Measurements from ENCODE around the gene C4orf51.
"Not testable (repeated sequence)": the region's sequence is repeated elsewhere in the genome, so short reads cannot be mapped to it uniquely, and the experiment has no call there.

C4orf51 gene

GRCh38 chr4:145691416-145691815 lies 11.5 kb downstream of the C4orf51 start:
- not testable (repeated sequence) for H3K4me2 ChIP-seq (ENCODE audit: low read length); H3K79me1 ChIP-seq (ENCODE audit: low read length); H4K8ac ChIP-seq (ENCODE audit: low read depth, low read length); H3K4me3 ChIP-seq (ENCODE audit: low read length); H3K9ac ChIP-seq (ENCODE audit: low read length); H3K36me3 ChIP-seq (ENCODE audit: control insufficient read depth, insufficient read depth, low read length); H4K5ac ChIP-seq (ENCODE audit: low read length); H3K27ac ChIP-seq (ENCODE audit: low read depth, low read length); H2BK120ac ChIP-seq (ENCODE audit: low read depth, low read length); H2BK15ac ChIP-seq (replicated peaks; ENCODE audit: low read depth); H3K79me2 ChIP-seq (ENCODE audit: control insufficient read depth, insufficient read depth, low read length); H3K27me3 ChIP-seq (ENCODE audit: insufficient read depth, low read length, poor library complexity); H2AK5ac ChIP-seq (ENCODE audit: low read length); H3K18ac ChIP-seq (ENCODE audit: low read length); H3K23ac ChIP-seq (ENCODE audit: low read length); H3K4me1 ChIP-seq (ENCODE audit: control insufficient read depth, low read depth, low read length); H3K4ac ChIP-seq (ENCODE audit: low read depth, low read length); H2BK5ac ChIP-seq (ENCODE audit: low read length); DNase-seq; H3K56ac ChIP-seq (ENCODE audit: low read length)
- WGBS (ENCODE audit: extremely low coverage, insufficient coverage, low lambda C conversion rate) = no CpG with 5 or more reads among the region's 2 CpGs

DNA sequence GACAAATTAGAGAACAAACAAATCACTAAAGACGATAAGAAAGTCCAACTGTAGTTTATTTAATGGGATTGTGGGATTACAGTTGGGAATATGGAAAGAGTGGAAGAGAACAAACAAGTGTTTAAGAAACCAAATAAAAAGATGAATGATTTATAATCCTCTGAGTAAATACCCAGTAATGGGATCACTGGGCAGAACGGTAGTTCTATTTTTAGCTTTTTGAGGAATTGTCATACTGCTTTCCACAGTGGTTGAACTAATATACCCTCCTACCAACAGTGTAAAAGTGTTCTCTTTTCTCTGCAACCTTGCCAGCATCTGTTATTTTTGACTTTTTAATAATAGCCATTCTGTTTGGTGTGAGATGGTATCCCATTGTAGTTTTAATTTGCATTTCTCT lies 15.0 kb downstream of the C4orf51 start:
- Histone ChIP-seq H3K4me2 (ENCODE audit: low read length) (no peak overlapping the region), H3K9ac (ENCODE audit: low read length) (no peak overlapping the region), H2BK15ac (replicated peaks; ENCODE audit: low read depth) (no peak overlapping the region), H3K27ac (ENCODE audit: low read depth, low read length) (no peak overlapping the region), H4K8ac (ENCODE audit: low read depth, low read length) (no peak overlapping the region), H3K27me3 (ENCODE audit: insufficient read depth, low read length, poor library complexity) (no peaks in the 10 kb centered on the region), H3K4me1 (ENCODE audit: control insufficient read depth, low read depth, low read length) (no peaks in the 10 kb centered on the region), H4K5ac (ENCODE audit: low read length) (no peak overlapping the region), H3K23ac (ENCODE audit: low read length) (no peak overlapping the region), H3K56ac (ENCODE audit: low read length) (no peak overlapping the region), H3K36me3 (ENCODE audit: control insufficient read depth, insufficient read depth, low read length) (no peaks in the 10 kb centered on the region), H3K4me3 (ENCODE audit: low read length) (no peak overlapping the region), H3K18ac (ENCODE audit: low read length) (no peak overlapping the region), H2BK5ac (ENCODE audit: low read length) (no peak overlapping the region), H3K4ac (ENCODE audit: low read depth, low read length) (no peak overlapping the region), H2AK5ac (ENCODE audit: low read length) (no peak overlapping the region), H3K79me2 (ENCODE audit: control insufficient read depth, insufficient read depth, low read length) (no peaks in the 10 kb centered on the region), H3K79me1 (ENCODE audit: low read length) (no peaks in the 10 kb centered on the region), H2BK120ac (ENCODE audit: low read depth, low read length) (no peak overlapping the region)
- WGBS (ENCODE audit: extremely low coverage, insufficient coverage, low lambda C conversion rate) = no CpG with 5 or more reads among the region's 2 CpGs
- no peak for DNase-seq

- no peak for DNase-seq
- Histone ChIP-seq H3K27me3 (ENCODE audit: insufficient read depth, low read length, poor library complexity) (no peaks in the 10 kb centered on the region), H3K79me2 (ENCODE audit: control insufficient read depth, insufficient read depth, low read length) (no peaks in the 10 kb centered on the region), H2BK5ac (ENCODE audit: low read length) (no peak overlapping the region), H3K4me3 (ENCODE audit: low read length) (no peak overlapping the region), H3K36me3 (ENCODE audit: control insufficient read depth, insufficient read depth, low read length) (no peaks in the 10 kb centered on the region), H3K23ac (ENCODE audit: low read length) (no peak overlapping the region), H3K9ac (ENCODE audit: low read length) (no peak overlapping the region), H3K18ac (ENCODE audit: low read length) (no peak overlapping the region), H2BK120ac (ENCODE audit: low read depth, low read length) (no peak overlapping the region), H4K5ac (ENCODE audit: low read length) (no peak overlapping the region), H4K8ac (ENCODE audit: low read depth, low read length) (no peak overlapping the region), H3K4me2 (ENCODE audit: low read length) (no peak overlapping the region), H3K56ac (ENCODE audit: low read length) (no peak overlapping the region), H3K4me1 (ENCODE audit: control insufficient read depth, low read depth, low read length) (no peaks in the 10 kb centered on the region), H3K79me1 (ENCODE audit: low read length) (no peaks in the 10 kb centered on the region), H2AK5ac (ENCODE audit: low read length) (no peak overlapping the region), H3K27ac (ENCODE audit: low read depth, low read length) (no peak overlapping the region), H3K4ac (ENCODE audit: low read depth, low read length) (no peak overlapping the region), H2BK15ac (replicated peaks; ENCODE audit: low read depth) (no peak overlapping the region)
- no CpG with 5 or more reads among the region's 2 CpGs for WGBS (ENCODE audit: extremely low coverage, insufficient coverage, low lambda C conversion rate)
These were observed 17.4 kb downstream of the C4orf51 start for GRCh38 chr4:145697332-145697731.

GRCh38 chr4:145698507-145698906 lies 18.6 kb downstream of the C4orf51 start:
- WGBS (ENCODE audit: extremely low coverage, insufficient coverage, low lambda C conversion rate) = no CpG with 5 or more reads among the region's 2 CpGs
- no peak for DNase-seq
- no peak overlapping the region for H3K27ac ChIP-seq (ENCODE audit: low read depth, low read length)
- no peaks in the 10 kb centered on the region for H3K4me1 ChIP-seq (ENCODE audit: control insufficient read depth, low read depth, low read length)
- no peak overlapping the region for H3K9ac ChIP-seq (ENCODE audit: low read length)
- H3K36me3 ChIP-seq (ENCODE audit: control insufficient read depth, insufficient read depth, low read length) = no peaks in the 10 kb centered on the region
- H3K79me1 ChIP-seq (ENCODE audit: low read length) = no peaks in the 10 kb centered on the region
- no peak overlapping the region for H3K18ac ChIP-seq (ENCODE audit: low read length)
- no peak overlapping the region for H3K23ac ChIP-seq (ENCODE audit: low read length)
- H3K4ac ChIP-seq (ENCODE audit: low read depth, low read length) = no peak overlapping the region
- H3K79me2 ChIP-seq (ENCODE audit: control insufficient read depth, insufficient read depth, low read length) = no peaks in the 10 kb centered on the region
- H2BK15ac ChIP-seq (replicated peaks; ENCODE audit: low read depth) = no peak overlapping the region
- no peak overlapping the region for H4K8ac ChIP-seq (ENCODE audit: low read depth, low read length)
- H2AK5ac ChIP-seq (ENCODE audit: low read length) = no peak overlapping the region
- no peak overlapping the region for H3K56ac ChIP-seq (ENCODE audit: low read length)
- H2BK120ac ChIP-seq (ENCODE audit: low read depth, low read length) = no peak overlapping the region
- H2BK5ac ChIP-seq (ENCODE audit: low read length) = no peak overlapping the region
- no peak overlapping the region for H4K5ac ChIP-seq (ENCODE audit: low read length)
- no peaks in the 10 kb centered on the region for H3K27me3 ChIP-seq (ENCODE audit: insufficient read depth, low read length, poor library complexity)
- H3K4me2 ChIP-seq (ENCODE audit: low read length) = no peak overlapping the region
- no peak overlapping the region for H3K4me3 ChIP-seq (ENCODE audit: low read length)

GRCh38 chr4:145703850-145704497 lies 24.0 kb downstream of the C4orf51 start:
- Histone ChIP-seq H3K4me2 (ENCODE audit: low read length) (no peak overlapping the region), H3K79me1 (ENCODE audit: low read length) (no peaks in the 10 kb centered on the region), H3K18ac (ENCODE audit: low read length) (peak overlapping the region; percentile 22), H3K23ac (ENCODE audit: low read length) (no peak overlapping the region), H3K27ac (ENCODE audit: low read depth, low read length) (peak overlapping the region; percentile 76), H2BK15ac (replicated peaks; ENCODE audit: low read depth) (no peak overlapping the region), H2BK5ac (ENCODE audit: low read length) (no peak overlapping the region), H2AK5ac (ENCODE audit: low read length) (no peak overlapping the region), H3K79me2 (ENCODE audit: control insufficient read depth, insufficient read depth, low read length) (no peaks in the 10 kb centered on the region), H3K56ac (ENCODE audit: low read length) (peak overlapping the region; percentile 62), H2BK120ac (ENCODE audit: low read depth, low read length) (no peak overlapping the region), H3K36me3 (ENCODE audit: control insufficient read depth, insufficient read depth, low read length) (no peaks in the 10 kb centered on the region), H3K4me3 (ENCODE audit: low read length) (no peak overlapping the region), H4K5ac (ENCODE audit: low read length) (no peak overlapping the region), H3K9ac (ENCODE audit: low read length) (no peak overlapping the region), H3K4me1 (ENCODE audit: control insufficient read depth, low read depth, low read length) (peaks cover 3% of the 10 kb centered on the region), H3K4ac (ENCODE audit: low read depth, low read length) (no peak overlapping the region), H4K8ac (ENCODE audit: low read depth, low read length) (no peak overlapping the region), H3K27me3 (ENCODE audit: insufficient read depth, low read length, poor library complexity) (no peaks in the 10 kb centered on the region)
- WGBS (ENCODE audit: extremely low coverage, insufficient coverage, low lambda C conversion rate) = no CpG with 5 or more reads among the region's 4 CpGs
- DNase-seq = peak; percentile 73

DNA sequence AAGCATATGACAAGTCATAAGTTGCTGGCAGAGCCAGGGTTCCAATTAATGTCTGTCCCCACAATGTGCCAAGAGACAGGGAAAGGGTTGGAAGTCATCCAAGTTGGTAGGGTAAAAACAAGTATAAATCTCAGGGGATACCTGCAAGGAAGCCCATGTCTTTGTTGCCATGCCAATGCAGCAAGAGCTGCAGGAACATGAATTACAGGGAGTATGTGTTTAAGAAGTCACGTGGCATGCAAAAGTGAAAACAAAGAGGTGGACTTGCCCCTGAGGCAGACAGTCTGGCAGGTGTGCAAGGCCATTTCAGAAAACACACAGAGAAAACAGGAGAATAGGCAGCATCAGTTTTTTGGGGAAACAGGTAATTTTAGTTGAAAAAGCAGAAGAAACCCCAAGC lies 29.4 kb downstream of the C4orf51 start:
- Histone ChIP-seq H4K5ac (ENCODE audit: low read length) (no peak overlapping the region), H2BK15ac (replicated peaks; ENCODE audit: low read depth) (no peak overlapping the region), H3K4ac (ENCODE audit: low read depth, low read length) (no peak overlapping the region), H3K4me2 (ENCODE audit: low read length) (no peak overlapping the region), H3K56ac (ENCODE audit: low read length) (no peak overlapping the region), H3K18ac (ENCODE audit: low read length) (no peak overlapping the region), H4K8ac (ENCODE audit: low read depth, low read length) (no peak overlapping the region), H2BK120ac (ENCODE audit: low read depth, low read length) (no peak overlapping the region), H2AK5ac (ENCODE audit: low read length) (no peak overlapping the region), H3K4me3 (ENCODE audit: low read length) (no peak overlapping the region), H3K79me2 (ENCODE audit: control insufficient read depth, insufficient read depth, low read length) (no peaks in the 10 kb centered on the region), H3K36me3 (ENCODE audit: control insufficient read depth, insufficient read depth, low read length) (no peaks in the 10 kb centered on the region), H3K79me1 (ENCODE audit: low read length) (no peaks in the 10 kb centered on the region), H3K4me1 (ENCODE audit: control insufficient read depth, low read depth, low read length) (peaks cover 2% of the 10 kb centered on the region), H3K27ac (ENCODE audit: low read depth, low read length) (no peak overlapping the region), H3K23ac (ENCODE audit: low read length) (no peak overlapping the region), H2BK5ac (ENCODE audit: low read length) (no peak overlapping the region), H3K9ac (ENCODE audit: low read length) (no peak overlapping the region), H3K27me3 (ENCODE audit: insufficient read depth, low read length, poor library complexity) (no peaks in the 10 kb centered on the region)
- no CpG with 5 or more reads among the region's 1 CpG for WGBS (ENCODE audit: extremely low coverage, insufficient coverage, low lambda C conversion rate)
- no peak for DNase-seq

Data from mesendoderm (in vitro differentiated cells).